Measurements from ENCODE around the gene FKBP5. TPM values are rescaled to one million over a fixed set of nuclear protein-coding genes. Genes with fewer than 3 reads are reported as not detected.

FKBP5 gene
- total RNA-seq, 1 donor from 2014 or later: 29.5 TPM

- DNase-seq (ENCODE audit: low read depth) (no peak), FAIRE-seq (no peak)
- peaks cover 19% of the 10 kb centered on the region for H3K36me3 ChIP-seq (ENCODE audit: control insufficient read depth, insufficient read depth, low read length)
- H3K27me3 ChIP-seq (ENCODE audit: control insufficient read depth, insufficient read depth, low read length): no peaks in the 10 kb centered on the region
- no peak overlapping the region for H3K4me3 ChIP-seq (ENCODE audit: low read depth, low read length)
- no peak for TF ChIP-seq CTCF (IDR thresholded peaks at IDR 0.05; ENCODE audit: insufficient read depth, low read length, severe bottlenecking)
These were observed 68.0 kb downstream of the FKBP5 start for GRCh38 chr6:35620706-35621105.

- H3K36me3 ChIP-seq (ENCODE audit: control insufficient read depth, insufficient read depth, low read length): peaks cover 16% of the 10 kb centered on the region
These were observed 75.0 kb downstream of the FKBP5 start for GRCh38 chr6:35613762-35614161.

GRCh38 chr6:35611240-35611639 is 77.5 kb downstream of the FKBP5 start:
- Histone ChIP-seq H3K27me3 (ENCODE audit: control insufficient read depth, insufficient read depth, low read length) (no peaks in the 10 kb centered on the region), H3K4me3 (ENCODE audit: low read depth, low read length) (no peak overlapping the region), H3K36me3 (ENCODE audit: control insufficient read depth, insufficient read depth, low read length) (peaks cover 11% of the 10 kb centered on the region)
- DNase-seq (ENCODE audit: low read depth) (no peak), FAIRE-seq (no peak)
- TF ChIP-seq CTCF (IDR thresholded peaks at IDR 0.05; ENCODE audit: insufficient read depth, low read length, severe bottlenecking): no peak

More at GRCh38 chr6:35613762-35614161, 75.0 kb downstream of the FKBP5 start:
- FAIRE-seq: no peak
- Histone ChIP-seq H3K27me3 (ENCODE audit: control insufficient read depth, insufficient read depth, low read length) (no peaks in the 10 kb centered on the region), H3K4me3 (ENCODE audit: low read depth, low read length) (no peak overlapping the region)
- DNase-seq (ENCODE audit: low read depth): no peak
- no peak for TF ChIP-seq CTCF (IDR thresholded peaks at IDR 0.05; ENCODE audit: insufficient read depth, low read length, severe bottlenecking)

- H3K27me3 ChIP-seq (ENCODE audit: control insufficient read depth, insufficient read depth, low read length): no peaks in the 10 kb centered on the region
- peaks cover 11% of the 10 kb centered on the region for H3K36me3 ChIP-seq (ENCODE audit: control insufficient read depth, insufficient read depth, low read length)
- no peak overlapping the region for H3K4me3 ChIP-seq (ENCODE audit: low read depth, low read length)
- FAIRE-seq: no peak
- TF ChIP-seq CTCF (IDR thresholded peaks at IDR 0.05; ENCODE audit: insufficient read depth, low read length, severe bottlenecking): no peak
- DNase-seq (ENCODE audit: low read depth): no peak
These were observed 77.9 kb downstream of the FKBP5 start for GRCh38 chr6:35610830-35611229.

GRCh38 chr6:35609588-35609987 is 79.1 kb downstream of the FKBP5 start:
- H3K4me3 ChIP-seq (ENCODE audit: low read depth, low read length): no peak overlapping the region
- H3K27me3 ChIP-seq (ENCODE audit: control insufficient read depth, insufficient read depth, low read length): no peaks in the 10 kb centered on the region
- no peak for DNase-seq (ENCODE audit: low read depth)
- no peak for TF ChIP-seq CTCF (IDR thresholded peaks at IDR 0.05; ENCODE audit: insufficient read depth, low read length, severe bottlenecking)
- H3K36me3 ChIP-seq (ENCODE audit: control insufficient read depth, insufficient read depth, low read length): peaks cover 9% of the 10 kb centered on the region
- no peak for FAIRE-seq

- Histone ChIP-seq H3K27me3 (ENCODE audit: control insufficient read depth, insufficient read depth, low read length) (no peaks in the 10 kb centered on the region), H3K4me3 (ENCODE audit: low read depth, low read length) (no peak overlapping the region), H3K36me3 (ENCODE audit: control insufficient read depth, insufficient read depth, low read length) (peaks cover 5% of the 10 kb centered on the region)
- no peak for DNase-seq (ENCODE audit: low read depth)
- no peak for TF ChIP-seq CTCF (IDR thresholded peaks at IDR 0.05; ENCODE audit: insufficient read depth, low read length, severe bottlenecking)
- no peak for FAIRE-seq
These were observed 81.0 kb downstream of the FKBP5 start for GRCh38 chr6:35607517-35608233.
